Endodermal cell (in vitro differentiated cells): ENCODE measurements around the gene B4GALNT3. TPM values are rescaled to one million over a fixed set of nuclear protein-coding genes. Genes with fewer than 3 reads are reported as not detected.

Experiments used
- DNase-seq: peaks from one replicate; pipeline ENCODE4 v3.0.0-alpha.2; 2017
- H3K27ac ChIP-seq: 2 replicates; pipeline ENCODE4 v1.5.1; 2013; ENCODE audit warnings: mild to moderate bottlenecking, low read depth, low read length, moderate library complexity
- H3K27me3 ChIP-seq: 2 replicates; pipeline ENCODE4 v1.6.1; 2013; ENCODE audit warnings: mild to moderate bottlenecking, low read length, moderate library complexity; ENCODE audit not compliant: insufficient read depth, control insufficient read depth, poor library complexity, severe bottlenecking
- H3K36me3 ChIP-seq: 2 replicates; pipeline ENCODE4 v1.7.0; 2013; ENCODE audit warnings: mild to moderate bottlenecking, low read length, moderate library complexity; ENCODE audit not compliant: control insufficient read depth, insufficient read depth
- H3K4me1 ChIP-seq: one replicate; pipeline ENCODE4 v1.7.0; 2013; ENCODE audit warnings: low read length; ENCODE audit not compliant: control insufficient read depth, insufficient read depth
- H3K4me3 ChIP-seq: 2 replicates; pipeline ENCODE4 v1.5.1; 2013; ENCODE audit warnings: mild to moderate bottlenecking, low read length, moderate library complexity
- H3K9ac ChIP-seq: 2 replicates; pipeline ENCODE4 v1.6.1; 2013; ENCODE audit warnings: mild to moderate bottlenecking, low read length, moderate library complexity; ENCODE audit not compliant: poor library complexity, severe bottlenecking; ENCODE audit errors: extremely low read depth
- H3K9me3 ChIP-seq: 2 replicates; pipeline ENCODE4 v1.6.1; 2013; ENCODE audit warnings: mild to moderate bottlenecking, low read length, moderate library complexity; ENCODE audit not compliant: control insufficient read depth
- H3K27ac Mint-ChIP-seq: 2 replicates; pipeline ENCODE4 v1.8.0; 2020; ENCODE audit warnings: mixed read lengths
- H3K27me3 Mint-ChIP-seq: 2 replicates; pipeline ENCODE4 v1.8.0; 2021; ENCODE audit warnings: mild to moderate bottlenecking, mixed read lengths; ENCODE audit not compliant: insufficient read depth
- H3K36me3 Mint-ChIP-seq: 2 replicates; pipeline ENCODE4 v1.8.0; 2020; ENCODE audit warnings: low read depth, mixed read lengths
- H3K4me1 Mint-ChIP-seq: 2 replicates; pipeline ENCODE4 v1.8.0; 2020; ENCODE audit warnings: mixed read lengths
- H3K4me3 Mint-ChIP-seq: 2 replicates; pipeline ENCODE4 v1.8.0; 2020; ENCODE audit warnings: mild to moderate bottlenecking, moderate library complexity, mixed read lengths
- H3K9me3 Mint-ChIP-seq: 2 replicates; pipeline ENCODE4 v1.8.0; 2020; ENCODE audit warnings: mild to moderate bottlenecking, mixed read lengths
- WGBS, 2 experiments: methylation state at CpG; one replicate each; pipeline versions ENCODE4 v1.1.5 to v1.1.7; 2013; ENCODE audit warnings: missing lambda C conversion rate in 2 of 2, mixed read lengths in 1 of 2; ENCODE audit not compliant: insufficient coverage in 1 of 2, insufficient read length in 1 of 2; 5-methylcytosine and 5-hydroxymethylcytosine counted together
- total RNA-seq, 2 donors: library from RNA; stranded (reverse); fragmentation: NEBNext Ultra II Directional in 1 of 2; extraction: Animal tissue kit (Norgen Biotek cat#: 25700) in 1 of 2; gene quantifications; 2 replicates in 1 of 2; 3 replicates in 1 of 2; pipeline ENCODE4 v1.2.1, GENCODE V29; 2021
- TF ChIP-seq, protein P1 (sequence below): fragments of 200-600 bp; sonication (generic); conservative IDR thresholded peaks from 2 replicates; pipeline ENCODE4 v1.5.0; 2021; ENCODE audit warnings: antibody characterized with exemption, mild to moderate bottlenecking

The B4GALNT3 gene
- total RNA-seq, 2 donors from 2014 or later = 61.5 to 155 TPM

DNA sequence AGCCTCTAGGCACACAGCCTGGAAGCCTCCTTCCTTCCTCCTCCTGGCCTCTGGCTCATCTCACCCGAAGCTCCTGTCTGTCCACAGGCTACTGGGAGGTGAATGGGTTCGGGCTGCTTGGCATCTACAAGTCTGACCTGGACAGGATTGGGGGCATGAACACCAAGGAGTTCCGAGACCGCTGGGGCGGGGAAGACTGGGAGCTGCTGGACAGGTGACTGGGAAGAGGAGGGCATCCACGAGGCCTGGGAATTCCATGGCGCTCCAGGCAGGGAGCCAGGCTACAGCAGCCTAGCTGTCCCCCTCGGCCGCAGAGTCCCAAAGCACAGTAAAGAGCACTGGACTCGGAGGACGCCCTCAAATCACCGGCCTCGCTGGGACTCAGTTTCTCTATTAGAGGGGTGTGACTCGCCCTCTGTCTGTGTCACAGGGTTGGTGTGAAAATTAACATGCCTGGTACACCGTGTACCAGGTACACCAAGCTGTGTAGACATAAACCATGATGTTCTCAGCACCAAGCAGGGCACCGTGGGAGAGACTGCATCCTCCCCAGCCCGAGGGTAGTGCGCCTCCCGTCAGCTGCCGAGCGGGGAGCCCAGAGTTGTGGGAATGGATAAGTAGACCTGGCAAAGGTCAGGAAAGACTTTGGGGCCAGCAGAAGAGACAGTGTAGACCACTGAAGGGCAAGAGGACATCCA lies 99.6 kb downstream of the B4GALNT3 start:
- H3K36me3 ChIP-seq = peaks cover 35% of the 10 kb centered on the region
- no peaks in the 10 kb centered on the region for H3K9me3 ChIP-seq
- no peaks in the 10 kb centered on the region for H3K4me1 ChIP-seq
- peak overlapping the region; percentile 1 for H3K27ac Mint-ChIP-seq
- no peaks in the 10 kb centered on the region for H3K27me3 Mint-ChIP-seq
- H3K27me3 ChIP-seq = no peaks in the 10 kb centered on the region
- TF ChIP-seq, protein P1, sequence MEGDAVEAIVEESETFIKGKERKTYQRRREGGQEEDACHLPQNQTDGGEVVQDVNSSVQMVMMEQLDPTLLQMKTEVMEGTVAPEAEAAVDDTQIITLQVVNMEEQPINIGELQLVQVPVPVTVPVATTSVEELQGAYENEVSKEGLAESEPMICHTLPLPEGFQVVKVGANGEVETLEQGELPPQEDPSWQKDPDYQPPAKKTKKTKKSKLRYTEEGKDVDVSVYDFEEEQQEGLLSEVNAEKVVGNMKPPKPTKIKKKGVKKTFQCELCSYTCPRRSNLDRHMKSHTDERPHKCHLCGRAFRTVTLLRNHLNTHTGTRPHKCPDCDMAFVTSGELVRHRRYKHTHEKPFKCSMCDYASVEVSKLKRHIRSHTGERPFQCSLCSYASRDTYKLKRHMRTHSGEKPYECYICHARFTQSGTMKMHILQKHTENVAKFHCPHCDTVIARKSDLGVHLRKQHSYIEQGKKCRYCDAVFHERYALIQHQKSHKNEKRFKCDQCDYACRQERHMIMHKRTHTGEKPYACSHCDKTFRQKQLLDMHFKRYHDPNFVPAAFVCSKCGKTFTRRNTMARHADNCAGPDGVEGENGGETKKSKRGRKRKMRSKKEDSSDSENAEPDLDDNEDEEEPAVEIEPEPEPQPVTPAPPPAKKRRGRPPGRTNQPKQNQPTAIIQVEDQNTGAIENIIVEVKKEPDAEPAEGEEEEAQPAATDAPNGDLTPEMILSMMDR = no peak
- no peak overlapping the region for H3K4me3 ChIP-seq
- no peak overlapping the region for H3K27ac ChIP-seq
- peaks cover 67% of the 10 kb centered on the region for H3K36me3 Mint-ChIP-seq
- H3K9ac ChIP-seq = no peak overlapping the region
- no peak overlapping the region for H3K4me3 Mint-ChIP-seq
- no peaks in the 10 kb centered on the region for H3K4me1 Mint-ChIP-seq
- DNase-seq = no peak
- 94 to 95% methylated on average over 13 to 21 of the region's 21 CpGs for WGBS, 2 experiments
- H3K9me3 Mint-ChIP-seq = no peaks in the 10 kb centered on the region

DNA sequence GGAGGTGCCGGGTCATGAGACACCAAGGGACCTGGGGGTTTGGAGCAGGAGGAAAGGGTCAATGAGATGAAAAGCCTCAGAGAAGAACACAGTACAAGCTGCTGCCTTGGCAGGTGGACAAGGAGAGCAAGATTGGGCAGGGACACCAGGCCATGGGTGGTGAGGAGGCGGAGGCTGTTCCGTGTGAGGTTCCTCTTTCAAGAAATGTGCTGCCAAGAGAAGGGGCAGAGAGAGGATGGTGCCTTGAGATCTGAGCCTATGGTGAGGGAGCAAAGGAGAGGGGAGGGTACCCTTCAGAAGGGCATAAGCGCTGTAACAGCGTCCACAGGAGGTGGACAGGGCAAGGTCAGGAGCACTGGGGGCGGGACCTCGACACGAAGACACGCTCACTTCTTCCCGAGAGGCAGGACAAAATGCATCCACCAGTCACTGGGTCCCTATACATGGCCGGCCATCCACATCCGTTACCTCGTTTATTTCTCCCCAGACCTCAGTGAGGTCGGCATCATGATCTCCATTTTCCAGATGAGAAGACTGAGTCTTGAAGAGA lies 100.2 kb downstream of the B4GALNT3 start:
- no peak overlapping the region for H3K4me3 ChIP-seq
- peak overlapping the region; percentile 20 for H3K9ac ChIP-seq
- TF ChIP-seq, protein P1 = no peak
- no peak overlapping the region for H3K27ac Mint-ChIP-seq
- no peaks in the 10 kb centered on the region for H3K27me3 Mint-ChIP-seq
- no peaks in the 10 kb centered on the region for H3K9me3 ChIP-seq
- H3K4me3 Mint-ChIP-seq = no peak overlapping the region
- no peaks in the 10 kb centered on the region for H3K4me1 ChIP-seq
- no peaks in the 10 kb centered on the region for H3K9me3 Mint-ChIP-seq
- no peaks in the 10 kb centered on the region for H3K4me1 Mint-ChIP-seq
- no peaks in the 10 kb centered on the region for H3K27me3 ChIP-seq
- H3K27ac ChIP-seq = no peak overlapping the region
- 94 to 98% methylated on average over 14 of the region's 14 CpGs for WGBS, 2 experiments
- peaks cover 70% of the 10 kb centered on the region for H3K36me3 Mint-ChIP-seq
- H3K36me3 ChIP-seq = peaks cover 32% of the 10 kb centered on the region
- no peak for DNase-seq

DNA sequence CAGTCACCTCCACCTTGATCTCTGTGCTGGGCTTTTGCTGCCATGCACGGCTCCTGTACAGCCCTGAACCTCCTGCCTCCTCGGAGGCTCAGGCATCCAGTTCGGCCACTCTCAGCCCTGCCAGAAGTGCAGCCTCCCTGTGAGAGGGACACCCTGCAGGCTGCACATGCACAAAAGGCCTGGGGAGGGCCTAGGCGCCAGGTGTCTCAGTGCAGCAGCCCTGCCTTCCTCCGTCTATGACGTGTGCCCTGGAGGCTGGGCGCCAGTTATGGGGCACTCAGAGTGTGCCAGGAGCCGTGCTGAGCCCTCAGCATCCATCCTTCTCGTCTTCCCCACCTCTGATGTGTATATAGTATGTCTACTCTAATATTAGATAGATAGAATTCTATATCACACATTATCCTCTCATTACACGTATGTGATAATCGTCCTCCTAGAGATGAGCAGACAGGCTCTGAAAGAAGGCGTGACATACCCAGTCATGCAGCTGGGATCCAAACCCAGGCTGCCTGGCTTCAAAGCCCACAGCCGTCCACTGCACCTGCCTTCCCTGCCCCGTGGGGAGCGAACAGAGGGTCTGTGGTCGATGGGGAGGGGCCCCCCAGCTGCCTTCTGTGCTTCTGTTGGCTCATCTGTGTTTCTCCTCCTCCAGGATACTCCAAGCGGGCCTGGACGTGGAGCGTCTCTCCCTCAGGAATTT lies 101.1 kb downstream of the B4GALNT3 start:
- H3K36me3 Mint-ChIP-seq = peaks cover 70% of the 10 kb centered on the region
- TF ChIP-seq, protein P1 = no peak
- H3K9me3 Mint-ChIP-seq = no peaks in the 10 kb centered on the region
- no peak overlapping the region for H3K9ac ChIP-seq
- H3K4me1 Mint-ChIP-seq = no peaks in the 10 kb centered on the region
- H3K9me3 ChIP-seq = no peaks in the 10 kb centered on the region
- peak overlapping the region; percentile 32 for H3K27ac ChIP-seq
- no peak for DNase-seq
- no peak overlapping the region for H3K4me3 Mint-ChIP-seq
- no peaks in the 10 kb centered on the region for H3K4me1 ChIP-seq
- no peak overlapping the region for H3K4me3 ChIP-seq
- 91% methylated on average over 10 to 17 of the region's 19 CpGs for WGBS, 2 experiments
- no peaks in the 10 kb centered on the region for H3K27me3 Mint-ChIP-seq
- peaks cover 26% of the 10 kb centered on the region for H3K36me3 ChIP-seq
- H3K27ac Mint-ChIP-seq = no peak overlapping the region
- H3K27me3 ChIP-seq = no peaks in the 10 kb centered on the region
